ENCODE data around the gene SNX4.
"Not testable (repeated sequence)": the region's sequence is repeated elsewhere in the genome, so short reads cannot be mapped to it uniquely, and the experiment has no call there.

The SNX4 gene

DNA sequence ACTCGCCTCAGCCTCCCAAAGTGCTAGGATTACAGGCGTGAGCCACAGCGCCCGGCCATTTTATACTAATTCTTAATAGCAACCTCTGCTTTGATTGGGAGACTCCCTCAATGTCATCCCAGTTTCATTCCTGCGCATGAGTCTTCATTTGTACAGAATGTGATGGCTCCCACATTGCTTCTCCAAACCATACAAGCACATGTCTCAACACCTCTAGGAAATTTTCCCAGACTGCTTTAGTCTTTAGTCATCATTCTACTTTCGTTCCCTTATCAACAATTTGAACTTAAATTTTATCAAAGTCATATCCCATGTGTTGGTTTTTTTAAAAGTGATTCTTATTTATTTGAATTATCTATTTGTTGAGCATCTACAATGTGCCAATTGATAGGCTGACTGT lies 58.1 kb downstream of the SNX4 start:
- no peak for DNase-seq

DNA sequence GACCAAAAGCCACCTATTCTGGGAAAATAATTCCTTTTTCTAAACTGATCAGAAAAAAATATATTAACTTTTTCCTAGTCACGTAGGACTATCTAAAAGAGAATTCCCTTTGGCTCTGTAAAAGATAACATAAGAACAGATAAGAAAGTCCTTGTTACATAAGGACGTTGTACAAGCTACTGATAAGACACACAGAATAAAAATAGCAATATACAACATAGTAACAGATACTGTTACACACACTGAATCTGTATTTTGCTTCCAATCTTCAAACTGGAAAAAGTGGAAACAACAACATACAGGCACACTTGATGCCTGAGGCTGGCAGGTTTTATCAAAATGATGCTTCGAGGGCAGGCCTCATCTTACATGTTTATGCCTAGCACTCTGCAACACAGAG lies 59.8 kb downstream of the SNX4 start:
- no peak for DNase-seq

DNA sequence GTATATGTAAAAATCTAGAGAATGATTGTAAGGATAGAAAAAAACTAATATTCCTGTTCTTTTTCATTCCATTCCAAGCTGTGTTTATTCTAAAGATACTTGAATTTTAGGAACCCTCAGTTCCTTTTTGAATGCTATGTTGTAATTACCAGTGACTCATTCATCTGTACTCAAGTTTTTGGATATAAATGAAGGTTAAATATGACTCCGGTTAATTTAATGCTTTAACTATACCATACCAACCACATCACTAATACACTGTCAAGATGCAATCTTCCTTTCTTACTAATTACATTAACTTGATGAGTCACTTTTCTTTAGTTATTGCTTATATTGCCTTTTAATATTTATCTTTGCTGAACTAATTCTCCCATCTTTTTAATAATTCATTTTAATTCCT lies 76.1 kb downstream of the SNX4 start:
- DNase-seq: no peak

DNA sequence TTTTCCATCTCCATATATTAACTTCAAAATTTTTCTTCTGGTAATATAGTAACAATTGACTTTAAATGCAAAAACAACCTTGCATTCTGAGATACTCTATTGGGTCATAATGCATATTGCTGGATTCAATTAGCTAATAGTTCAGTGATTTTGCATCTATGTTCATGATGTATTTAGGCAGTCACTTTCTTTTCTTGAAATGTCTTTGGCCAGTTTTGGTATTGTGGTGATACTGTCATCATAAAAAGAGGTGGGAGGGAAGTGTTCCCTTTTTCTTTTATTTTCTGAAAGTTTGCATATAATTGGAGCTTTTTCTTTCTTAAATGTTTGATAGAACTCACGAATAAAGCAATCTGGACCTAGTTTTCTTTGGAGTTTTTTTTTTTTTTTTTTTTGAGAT lies 77.5 kb downstream of the SNX4 start:
- no peak for DNase-seq

DNA sequence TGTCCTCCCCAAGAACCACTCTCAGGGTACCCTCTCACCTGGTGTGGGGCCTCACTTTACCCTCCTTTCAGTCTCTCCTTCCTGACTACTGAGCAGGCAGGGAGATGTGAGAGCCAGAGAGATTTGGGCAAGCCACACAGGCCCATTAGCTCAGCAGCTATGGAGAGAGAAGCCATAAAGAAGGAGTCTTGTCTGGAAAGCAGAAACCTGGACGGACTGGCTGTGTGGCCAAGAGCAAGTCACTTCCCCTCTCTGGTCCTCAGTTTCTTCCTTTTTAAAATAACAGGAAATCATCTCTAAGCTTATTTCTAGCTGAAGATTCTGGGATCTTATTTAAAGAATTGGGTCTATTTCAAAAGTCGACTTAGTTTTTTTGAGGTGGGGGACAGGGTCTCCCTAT lies 79.0 kb downstream of the SNX4 start:
- no peak for DNase-seq

DNA sequence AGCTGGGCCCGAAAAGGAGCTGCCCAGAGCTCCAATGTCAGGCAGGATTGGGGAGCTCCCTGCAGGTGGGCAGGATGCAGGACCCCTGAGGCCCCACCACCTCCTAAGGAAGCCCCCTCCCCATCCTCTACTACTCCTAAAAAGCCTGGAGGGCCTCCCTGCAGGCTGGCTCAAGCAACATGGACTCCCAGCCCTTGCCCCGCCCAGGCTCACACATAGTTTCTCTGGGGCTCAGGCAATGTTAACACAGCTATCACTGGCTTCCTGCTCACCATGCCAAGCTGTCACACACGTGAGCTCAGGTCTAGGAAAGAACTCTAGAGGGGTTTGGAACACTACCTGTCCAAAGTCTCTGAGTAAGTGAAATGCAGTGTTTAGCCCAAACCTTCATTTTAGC lies 79.4 kb downstream of the SNX4 start:
- DNase-seq: no peak

DNA sequence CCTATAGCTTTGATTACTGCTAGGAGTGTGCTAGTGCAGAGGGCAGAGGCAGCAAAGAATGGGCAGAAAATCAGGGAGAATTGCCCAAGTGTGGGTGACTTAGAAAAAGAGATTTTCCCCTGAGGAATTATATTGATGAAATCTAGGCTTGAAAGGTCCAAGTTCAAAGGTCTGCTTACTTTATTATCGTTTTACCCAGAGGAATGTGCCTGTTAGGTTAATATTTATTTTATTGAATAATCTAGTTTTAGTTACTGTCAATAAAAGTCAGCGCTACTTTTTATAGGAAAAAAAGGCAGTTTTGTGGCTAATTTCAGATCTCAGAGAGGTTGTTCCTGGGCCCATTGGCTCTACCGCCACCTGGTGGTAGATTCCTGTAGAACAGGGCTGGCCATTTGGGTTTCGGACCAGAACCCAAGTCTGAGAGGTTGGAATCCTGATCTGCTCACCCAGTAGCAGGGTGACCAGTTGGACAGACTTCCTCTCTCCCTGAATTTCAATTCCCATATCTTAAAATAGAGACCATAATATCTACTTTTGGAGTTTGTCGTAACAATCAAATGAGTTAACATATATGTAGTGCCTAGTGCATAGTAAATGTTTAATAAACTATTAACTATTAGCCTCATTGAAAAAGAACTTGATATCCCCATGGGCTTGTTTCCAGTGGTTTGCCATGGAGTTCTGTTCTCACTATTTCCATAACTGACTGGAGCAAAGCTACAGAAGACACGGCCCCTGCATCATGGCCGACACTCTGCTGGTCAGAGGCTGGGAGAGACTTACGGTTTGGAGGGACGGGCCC lies 82.2 kb downstream of the SNX4 start:
- no peak for DNase-seq

DNA sequence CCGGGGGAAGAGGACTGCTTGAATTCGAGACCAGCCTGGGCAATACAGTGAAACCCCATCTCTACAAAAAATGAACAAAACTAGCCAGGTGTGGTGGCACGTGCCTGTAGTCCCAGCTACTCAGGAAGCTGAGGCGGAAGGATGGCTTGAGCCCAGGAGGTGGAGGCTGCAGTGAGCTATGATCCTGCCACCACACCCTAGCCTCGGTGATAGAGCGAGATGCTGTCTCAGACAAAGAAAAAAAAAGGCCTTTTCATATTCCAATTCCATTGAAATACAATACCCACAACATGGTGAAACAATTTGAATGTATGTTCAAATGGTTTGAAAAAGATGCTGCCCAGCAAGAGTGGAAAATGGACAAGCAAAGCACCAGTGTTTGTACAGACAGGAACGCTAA lies 83.1 kb downstream of the SNX4 start:
- DNase-seq: no peak

DNA sequence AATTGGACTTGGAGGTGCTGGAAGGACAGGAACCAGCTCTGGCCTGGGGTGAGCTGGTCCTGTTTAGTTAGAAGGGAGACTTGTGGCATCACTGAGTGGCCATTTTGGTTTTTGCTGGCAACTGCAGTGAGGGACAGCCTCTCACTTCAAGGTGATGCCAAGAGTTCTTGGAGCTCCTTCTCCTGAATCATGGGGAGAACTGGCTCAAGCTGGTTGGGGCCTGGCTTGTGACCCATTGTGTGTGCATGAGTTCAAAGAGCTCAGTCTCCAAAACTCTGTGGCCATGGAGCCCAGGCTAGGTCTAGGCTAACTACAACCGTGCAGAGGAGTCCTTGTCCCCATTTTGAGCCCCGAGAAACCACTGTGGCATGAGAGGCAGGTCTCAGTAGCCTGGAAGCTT lies 84.8 kb downstream of the SNX4 start:
- no peak for DNase-seq

DNA sequence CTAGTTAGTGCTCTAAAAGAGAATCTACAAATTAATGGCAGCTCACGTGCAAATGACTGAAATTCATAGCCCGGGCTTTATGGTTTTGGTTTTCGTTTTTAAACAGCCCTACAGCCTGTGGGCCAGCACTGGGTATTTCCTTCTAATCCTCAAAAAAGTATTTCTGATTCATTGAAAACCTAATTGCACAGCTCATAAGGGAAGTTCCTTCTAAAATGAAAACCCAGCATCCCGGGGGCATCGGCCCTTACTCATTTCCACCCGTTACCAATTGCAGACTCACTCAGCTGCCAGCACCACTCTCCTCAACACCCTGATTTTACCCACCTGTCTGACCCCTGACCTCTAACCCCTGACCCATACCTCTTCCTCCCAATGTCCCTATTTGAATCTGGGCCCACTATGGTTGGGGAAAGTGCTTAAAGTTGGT lies 85.4 kb downstream of the SNX4 start:
- no peak for DNase-seq

DNA sequence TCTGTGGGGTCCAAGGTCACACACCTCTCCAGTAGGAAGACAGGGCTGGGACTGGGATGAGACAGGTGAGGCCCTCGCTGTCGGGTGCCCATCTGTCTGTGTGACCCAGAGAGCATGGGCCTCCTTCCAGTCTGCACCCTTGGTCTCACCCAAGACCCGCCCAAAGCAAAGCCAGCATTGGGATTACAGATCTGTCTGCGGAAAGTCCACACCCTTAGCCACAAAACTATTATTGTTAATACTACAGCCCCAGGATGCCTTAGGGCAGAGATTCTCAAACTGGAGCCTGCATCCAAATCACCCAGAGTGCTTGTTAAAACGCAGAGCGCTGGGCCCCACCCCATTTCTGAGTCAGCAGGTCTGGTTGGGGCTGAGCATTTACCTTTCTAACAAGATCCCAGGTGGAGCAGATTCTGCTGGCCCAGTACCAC lies 86.4 kb downstream of the SNX4 start:
- DNase-seq: no peak

DNA sequence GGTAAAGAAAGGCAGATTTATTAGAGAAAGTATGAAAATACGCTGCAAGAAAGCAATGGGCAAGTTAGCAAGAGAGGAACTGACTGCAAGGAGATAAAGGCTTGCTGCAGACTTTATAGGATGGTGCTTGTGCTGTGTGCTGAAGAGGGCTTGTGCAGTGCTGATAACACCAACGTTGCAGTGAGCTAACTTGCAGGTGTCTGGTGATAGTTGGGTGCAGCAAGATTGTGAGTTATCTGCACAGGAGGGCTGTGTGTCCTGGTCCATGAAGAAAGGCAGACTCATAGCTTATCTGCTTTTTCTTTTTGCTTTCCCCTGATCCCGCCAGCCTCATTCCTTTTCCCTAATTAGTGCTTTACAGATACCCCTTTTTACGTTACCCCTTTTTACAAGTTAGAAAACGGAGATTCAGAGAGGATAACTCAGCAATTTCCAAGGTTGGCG lies 86.9 kb downstream of the SNX4 start:
- DNase-seq: no peak

DNA sequence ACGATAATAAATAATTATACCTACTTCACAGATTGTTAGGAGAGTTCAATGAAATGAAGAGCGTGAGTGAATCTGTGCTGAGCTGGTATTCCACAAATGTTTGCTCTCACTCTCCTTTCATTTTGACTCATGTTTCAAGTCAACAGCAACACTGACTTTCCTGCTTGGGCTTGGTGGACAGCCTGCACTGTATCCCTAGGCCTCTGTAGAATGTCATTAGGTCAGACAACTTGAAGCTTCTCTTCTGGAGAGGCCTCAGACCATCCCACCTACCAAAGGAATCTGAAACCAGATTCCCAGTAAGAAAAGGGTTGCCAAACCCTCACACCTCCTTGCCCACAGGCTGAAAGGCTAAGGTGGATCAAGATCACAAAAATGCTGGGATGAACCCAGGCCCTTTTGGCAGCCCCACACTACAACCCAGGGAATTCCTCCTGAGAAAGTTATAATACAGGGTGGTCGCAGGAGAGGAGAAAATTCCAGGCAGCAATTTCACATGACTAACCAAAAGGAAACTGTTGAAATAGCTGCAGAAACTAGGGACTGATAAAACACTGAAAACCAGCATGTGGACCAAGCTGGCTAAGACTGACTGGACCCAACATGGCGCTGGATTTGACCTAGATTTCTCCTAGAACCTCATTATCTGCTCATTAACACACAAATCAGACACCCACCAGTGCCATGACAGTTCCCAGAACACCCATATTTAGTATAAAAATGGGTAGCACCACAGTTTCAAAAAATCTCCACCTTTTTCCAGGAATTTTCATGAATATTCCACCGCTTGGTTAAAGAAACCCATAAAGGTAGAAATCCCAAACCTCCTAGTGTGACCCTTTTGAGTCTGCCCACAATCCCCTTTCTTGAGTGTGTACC lies 87.9 kb downstream of the SNX4 start:
- DNase-seq: no peak

DNA sequence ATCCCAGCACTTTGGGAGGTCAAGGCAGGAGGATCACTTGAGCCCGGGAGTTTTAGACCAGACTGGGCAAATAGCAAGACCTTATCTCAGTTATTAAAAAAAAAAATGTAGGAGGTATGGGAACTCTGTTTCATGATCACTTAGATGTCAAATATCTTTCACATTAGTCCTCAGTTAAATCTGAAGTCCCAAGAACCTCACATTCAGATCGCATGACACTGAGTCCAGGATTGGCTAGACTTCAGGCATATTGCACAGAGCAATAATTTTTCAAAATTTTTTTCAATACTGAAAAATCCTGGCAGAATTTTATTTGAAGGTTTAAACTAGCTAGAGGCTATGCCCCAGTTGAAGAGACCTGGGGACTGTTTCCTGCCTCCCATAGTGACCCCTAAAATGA lies 88.6 kb downstream of the SNX4 start:
- no peak for DNase-seq

DNA sequence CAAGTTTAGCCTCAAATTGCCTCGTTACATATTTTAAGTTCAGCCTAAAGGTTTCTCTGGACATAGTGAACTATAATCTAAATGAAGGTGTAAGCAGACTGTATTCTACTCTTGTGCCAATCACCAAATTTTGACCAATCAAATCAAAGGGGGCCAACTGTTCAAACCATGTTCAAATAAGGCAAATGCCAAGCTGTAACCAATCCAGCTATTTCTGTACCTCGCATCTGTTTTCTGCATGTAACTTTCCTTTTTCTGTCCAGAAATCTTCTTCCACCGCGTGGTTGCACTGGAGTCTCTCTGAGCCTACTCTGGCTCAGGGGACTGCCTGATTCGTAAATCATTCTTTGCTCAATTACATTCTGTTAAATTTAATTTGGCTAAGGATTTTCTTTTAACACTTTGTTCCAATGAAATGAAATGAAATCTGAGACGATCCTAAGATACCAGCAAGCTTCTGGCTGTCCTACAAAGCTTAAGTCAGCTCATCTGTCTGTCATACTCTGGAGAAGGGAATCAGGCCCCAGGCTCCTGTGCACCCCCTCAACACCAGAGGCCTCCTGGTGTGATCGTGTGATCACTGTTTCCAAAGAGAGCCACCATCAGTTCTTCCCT lies 91.7 kb downstream of the SNX4 start:
- DNase-seq: no peak

DNA sequence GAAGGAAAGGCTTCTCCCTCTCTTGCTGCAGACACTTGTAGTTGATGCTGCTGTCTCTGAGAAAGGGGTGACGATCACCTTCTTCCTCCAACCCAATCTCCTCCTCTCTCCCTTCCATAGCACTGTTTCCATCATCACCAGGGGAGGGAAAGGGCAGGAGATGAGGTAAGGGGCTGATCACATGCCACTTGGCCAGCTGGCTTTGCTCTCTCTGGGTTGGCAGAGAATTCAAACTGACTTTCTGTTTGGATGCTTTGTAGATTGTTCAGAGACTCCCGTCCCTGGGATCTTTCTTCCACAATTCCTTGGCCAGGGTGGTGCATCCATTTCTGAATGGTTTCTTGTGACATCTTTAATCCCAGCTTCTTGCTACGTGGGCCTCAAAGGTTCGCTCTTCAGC lies 101.7 kb downstream of the SNX4 start:
- no peak for DNase-seq

DNA sequence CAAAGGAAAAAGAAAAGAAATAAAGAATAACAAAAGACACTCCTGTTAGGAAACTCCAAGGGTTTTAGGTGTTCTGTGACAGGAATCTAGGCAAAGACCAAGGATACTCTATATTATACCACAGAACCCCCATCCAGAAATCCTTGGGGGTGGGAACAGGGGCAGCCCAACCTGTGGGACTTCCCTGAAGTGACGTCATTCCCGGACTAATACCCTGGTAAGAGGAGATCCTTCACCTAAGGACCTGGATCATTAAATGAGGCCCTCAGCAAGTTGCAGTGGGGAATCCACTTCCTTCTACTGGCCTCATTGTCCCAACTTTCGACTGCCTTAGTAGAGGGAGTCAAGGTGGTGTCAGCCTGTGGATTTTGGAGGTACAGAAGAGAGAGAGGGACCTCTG lies 103.8 kb downstream of the SNX4 start:
- no peak for DNase-seq

DNA sequence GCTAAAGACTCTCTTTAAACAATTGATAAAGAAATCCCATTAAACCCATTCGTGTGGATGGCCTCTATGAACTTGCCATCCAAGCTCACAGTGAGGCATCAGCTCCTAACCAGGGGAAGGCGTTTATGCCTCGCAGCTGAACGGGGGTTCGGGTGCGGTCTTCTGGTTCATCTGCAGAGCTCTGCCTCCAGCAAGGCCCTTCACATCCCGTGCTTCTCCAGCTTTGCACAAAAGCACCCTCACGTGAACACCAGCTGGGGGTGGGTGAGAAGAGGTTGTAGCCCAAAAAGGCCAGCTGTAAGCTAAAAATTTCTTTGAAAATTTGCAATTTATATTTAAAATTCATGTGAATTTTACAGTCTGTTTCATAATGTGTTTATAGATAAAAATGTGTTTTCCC lies 105.3 kb downstream of the SNX4 start:
- DNase-seq: no peak

DNA sequence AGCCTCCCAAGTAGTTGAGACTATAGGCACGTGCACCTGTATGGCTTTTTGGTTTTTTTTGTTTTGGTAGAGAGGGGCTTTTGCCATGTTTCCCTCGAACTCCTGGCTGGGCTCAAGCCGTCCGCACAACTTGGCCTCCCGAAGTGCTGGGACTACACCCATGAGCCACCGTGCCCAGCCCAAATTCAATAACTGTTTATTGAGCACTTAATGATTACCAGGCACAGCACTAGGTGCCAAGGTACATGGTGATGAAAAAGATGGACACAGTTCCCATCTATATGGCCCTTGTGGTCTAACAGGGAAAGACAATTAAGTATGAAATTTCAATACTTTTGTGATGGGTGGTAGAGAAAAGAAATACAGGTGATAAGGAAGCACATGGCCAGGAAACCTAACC lies 109.1 kb downstream of the SNX4 start:
- DNase-seq: no peak

DNA sequence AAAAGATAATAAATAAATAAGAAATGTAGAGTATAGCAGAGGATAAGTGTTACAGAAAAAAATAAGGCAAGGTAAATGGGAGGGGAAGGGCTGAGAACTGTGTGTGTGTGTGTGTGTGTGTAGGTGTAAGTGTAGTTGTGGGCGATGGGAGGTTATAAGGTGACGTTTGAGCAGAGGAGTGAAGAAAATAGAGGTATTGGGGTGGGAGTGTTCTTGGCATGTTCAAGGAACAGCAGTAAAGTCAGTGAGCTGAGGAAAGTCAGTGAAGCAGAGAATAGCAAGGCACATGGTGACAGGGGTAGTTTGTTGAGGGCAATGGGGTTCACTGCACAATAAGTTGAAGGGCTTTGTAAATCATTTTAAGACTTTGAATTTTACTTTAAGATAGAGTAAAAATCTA lies 113.9 kb downstream of the SNX4 start:
- no peak for DNase-seq

DNA sequence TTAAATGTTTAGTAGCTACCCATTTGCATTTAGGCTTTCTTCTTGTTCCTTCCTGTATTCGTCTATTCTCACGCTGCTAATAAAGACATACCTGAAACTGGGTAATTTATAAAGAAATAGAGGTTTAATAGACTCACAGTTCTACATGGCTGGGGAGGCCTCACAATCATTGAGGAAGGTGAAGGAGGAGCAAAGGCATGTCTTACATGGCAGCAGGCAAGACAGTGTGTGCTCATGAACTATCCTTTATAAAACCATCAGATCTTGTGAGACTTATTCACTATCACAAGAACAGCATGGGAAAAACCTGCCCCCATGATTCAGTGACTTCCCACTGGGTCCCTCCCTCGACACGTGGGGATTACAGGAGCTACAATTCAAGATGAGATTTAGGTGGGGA lies 114.5 kb downstream of the SNX4 start:
- not testable (repeated sequence) for DNase-seq

DNA sequence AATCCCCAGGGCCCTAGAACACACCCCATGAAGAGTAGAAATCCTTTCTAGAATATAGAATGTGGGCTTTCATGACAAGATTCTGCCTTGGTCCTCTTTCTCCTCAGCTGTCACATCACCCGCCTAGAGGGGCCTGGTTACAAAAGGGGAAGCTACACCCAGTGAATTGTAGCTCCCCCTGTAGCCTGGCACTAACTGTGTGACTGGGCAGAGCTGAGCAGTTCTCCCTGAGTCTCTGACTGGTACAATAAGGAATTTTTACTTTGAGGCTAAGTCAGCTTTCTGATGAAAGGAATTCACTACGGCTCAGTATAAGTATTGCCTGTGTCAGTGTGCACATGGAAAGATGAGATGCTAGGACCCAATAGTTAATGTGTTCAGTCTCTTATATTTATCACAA lies 116.2 kb downstream of the SNX4 start:
- no peak for DNase-seq

DNA sequence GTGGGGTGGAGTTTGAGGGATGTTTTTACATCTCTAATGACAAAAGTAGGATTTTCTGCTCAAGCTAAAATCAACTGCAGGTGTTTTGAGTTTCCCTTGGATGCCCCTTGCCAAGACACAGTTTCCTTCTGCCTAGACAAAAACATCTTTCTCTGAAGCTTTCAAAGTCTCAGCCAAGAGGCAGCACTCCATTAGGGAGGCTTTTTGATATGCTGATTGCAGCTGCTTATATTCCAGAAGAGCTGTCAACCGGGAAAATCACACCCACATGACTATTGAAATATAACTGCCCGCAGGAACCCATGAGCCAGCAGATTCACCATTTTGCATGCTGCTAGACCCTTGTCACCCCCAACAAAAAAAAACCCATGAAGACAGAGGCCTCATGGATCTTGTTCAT lies 117.4 kb downstream of the SNX4 start:
- no peak for DNase-seq

DNA sequence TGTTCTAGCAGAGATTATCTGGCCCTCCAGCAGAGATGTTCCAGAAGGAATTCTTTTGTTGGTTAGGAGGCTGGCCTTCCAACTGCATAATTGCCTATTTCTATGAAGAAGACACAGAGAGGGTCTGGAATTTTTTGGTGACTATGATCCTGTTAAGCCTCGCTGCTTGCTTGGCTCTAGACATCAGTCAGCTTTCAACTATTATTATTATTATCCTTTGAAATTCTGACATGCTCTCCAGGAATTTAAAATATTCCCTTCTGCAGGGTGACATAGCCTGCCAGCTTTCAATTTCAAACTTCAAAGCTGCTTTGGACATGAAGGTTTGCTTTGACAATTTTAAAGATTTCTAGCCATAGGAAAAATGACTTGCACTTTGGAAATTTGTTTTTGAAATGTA lies 118.6 kb downstream of the SNX4 start:
- DNase-seq: no peak

Data from NCI-H774 (cell line).